Prostate gland (tissue), 2 donors: Measurements from ENCODE around the gene HES3.

Experiments used
- POLR2AphosphoS5 ChIP-seq: sonication (generic); formaldehyde crosslinking; IDR thresholded peaks from one replicate; pipeline ENCODE4 v1.6.1; 2017; ENCODE audit warnings: antibody characterized with exemption
- TF ChIP-seq, protein P1 (sequence below), 4 experiments: fragments of 200-600 bp in 2 of 4; fragments of 450-650 bp in 2 of 4; sonication (generic) in 2 of 4; IDR thresholded peaks; 1 replicate in 3 of 4; 2 replicates in 1 of 4; pipeline ENCODE4 v1.5.1; 2016 to 2019; ENCODE audit warnings: antibody characterized with exemption in 4 of 4, mild to moderate bottlenecking in 2 of 4, moderate library complexity in 2 of 4

- TF ChIP-seq, protein P1, sequence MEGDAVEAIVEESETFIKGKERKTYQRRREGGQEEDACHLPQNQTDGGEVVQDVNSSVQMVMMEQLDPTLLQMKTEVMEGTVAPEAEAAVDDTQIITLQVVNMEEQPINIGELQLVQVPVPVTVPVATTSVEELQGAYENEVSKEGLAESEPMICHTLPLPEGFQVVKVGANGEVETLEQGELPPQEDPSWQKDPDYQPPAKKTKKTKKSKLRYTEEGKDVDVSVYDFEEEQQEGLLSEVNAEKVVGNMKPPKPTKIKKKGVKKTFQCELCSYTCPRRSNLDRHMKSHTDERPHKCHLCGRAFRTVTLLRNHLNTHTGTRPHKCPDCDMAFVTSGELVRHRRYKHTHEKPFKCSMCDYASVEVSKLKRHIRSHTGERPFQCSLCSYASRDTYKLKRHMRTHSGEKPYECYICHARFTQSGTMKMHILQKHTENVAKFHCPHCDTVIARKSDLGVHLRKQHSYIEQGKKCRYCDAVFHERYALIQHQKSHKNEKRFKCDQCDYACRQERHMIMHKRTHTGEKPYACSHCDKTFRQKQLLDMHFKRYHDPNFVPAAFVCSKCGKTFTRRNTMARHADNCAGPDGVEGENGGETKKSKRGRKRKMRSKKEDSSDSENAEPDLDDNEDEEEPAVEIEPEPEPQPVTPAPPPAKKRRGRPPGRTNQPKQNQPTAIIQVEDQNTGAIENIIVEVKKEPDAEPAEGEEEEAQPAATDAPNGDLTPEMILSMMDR (IDR thresholded peaks at IDR 0.05) = no peak
- no peak for TF ChIP-seq POLR2AphosphoS5
Observed at GRCh38 chr1:6294080-6294889, 50.3 kb downstream of the HES3 start.
